ENCODE data around the gene GSTM5. TPM values are rescaled to one million over a fixed set of nuclear protein-coding genes. Genes with fewer than 3 reads are reported as not detected.
A peak's percentile ranks its signal among the peaks of the same experiment; 100 is the strongest.
"Not testable (repeated sequence)": the region's sequence is repeated elsewhere in the genome, so short reads cannot be mapped to it uniquely, and the experiment has no call there.

The GSTM5 gene
- polyA plus RNA-seq, 12 donors: 10.2 to 32.5 (median 24.9) TPM; not detected in 1

DNA sequence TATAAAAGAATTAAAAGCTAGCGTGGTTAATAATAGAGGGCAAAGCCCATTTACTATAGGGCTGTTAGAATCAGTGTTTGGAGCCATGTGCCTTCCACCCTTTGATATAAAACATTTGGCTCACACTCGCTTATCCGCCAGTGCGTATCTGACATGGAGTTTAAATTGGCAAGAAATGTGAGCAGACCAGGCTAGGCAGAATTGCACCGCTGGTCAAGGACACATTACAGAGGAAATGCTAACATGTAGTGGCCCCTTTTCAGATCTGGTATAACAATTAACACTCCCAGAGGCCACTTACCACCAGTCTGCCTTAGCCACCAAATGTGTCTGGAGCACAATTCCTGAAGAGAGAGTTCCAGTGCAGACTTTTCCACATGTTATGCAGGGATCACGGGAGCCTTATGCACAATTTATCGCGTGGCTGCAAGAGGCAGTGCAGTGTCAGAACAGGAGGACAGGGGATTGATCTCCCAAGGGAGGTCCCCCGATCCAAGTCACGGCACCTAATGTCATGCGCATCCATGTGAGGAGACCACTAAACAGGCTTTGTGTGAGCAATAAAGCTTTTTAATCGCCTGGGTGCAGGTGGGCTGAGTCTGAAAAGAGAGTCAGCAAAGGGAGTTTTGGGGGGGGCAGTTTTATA lies 14.8 kb downstream of the GSTM5 start:
- DNase-seq: no peak

DNA sequence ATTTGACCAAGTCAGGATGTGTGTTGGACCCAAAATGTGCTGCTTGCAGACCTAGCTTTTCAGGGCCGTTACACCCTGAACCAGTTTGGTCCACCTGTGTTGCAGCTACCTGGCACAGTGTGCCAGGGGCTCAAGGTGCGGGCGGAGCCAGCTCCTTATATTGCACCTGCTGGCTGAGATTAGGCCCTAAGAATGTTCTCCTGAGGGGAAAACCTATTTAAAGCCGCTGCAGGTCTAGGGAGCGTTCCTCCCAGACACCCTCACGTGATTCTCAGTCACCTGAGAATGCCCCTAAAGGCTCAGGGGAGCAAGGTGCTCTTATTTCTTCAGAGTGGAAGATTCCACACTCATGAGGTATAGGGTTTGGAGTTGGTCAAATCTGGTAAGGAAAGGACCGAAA lies 16.8 kb downstream of the GSTM5 start:
- no peak for DNase-seq

DNA sequence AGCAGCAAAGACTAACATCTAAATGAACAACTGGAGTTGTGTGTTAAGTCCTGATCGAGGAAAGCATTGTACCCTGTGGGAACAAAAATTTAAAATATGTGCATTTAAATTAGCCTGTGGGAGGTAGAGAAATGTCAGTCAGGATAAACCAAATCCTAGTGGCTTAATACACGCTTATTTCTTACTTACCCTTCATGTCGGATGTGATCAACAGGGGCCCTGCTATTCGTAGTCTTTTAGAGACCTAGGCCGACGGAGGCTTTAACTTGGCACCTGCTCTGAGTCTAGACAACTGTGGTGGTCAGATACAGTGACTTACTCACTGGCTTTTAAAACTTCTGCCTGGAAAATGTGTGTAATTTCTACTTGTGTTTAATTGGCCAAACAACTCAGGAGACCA lies 18.6 kb downstream of the GSTM5 start:
- no peak for DNase-seq

DNA sequence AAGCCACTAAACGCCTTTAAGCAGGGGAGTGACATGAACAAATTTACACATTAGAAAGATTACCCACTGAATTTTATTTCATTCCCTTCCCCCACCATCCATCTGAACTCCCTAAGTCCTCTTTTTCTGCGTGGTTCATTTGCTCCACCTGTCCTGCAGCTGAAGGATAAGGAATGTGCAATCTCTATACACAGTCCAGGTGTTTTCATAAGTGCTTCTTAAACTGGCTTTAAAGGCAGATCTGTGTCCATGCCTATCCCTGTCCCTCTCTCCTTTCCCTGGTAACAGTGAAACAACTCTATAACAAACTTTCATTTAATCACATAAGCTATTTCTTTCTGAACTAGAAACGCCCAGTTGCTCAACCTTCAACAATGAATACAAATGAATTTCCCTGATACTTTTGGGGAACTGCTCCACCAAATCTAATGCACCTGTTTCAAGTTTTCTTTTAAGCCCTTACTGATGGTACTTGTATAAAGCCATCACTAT lies 20.4 kb downstream of the GSTM5 start:
- DNase-seq: no peak

DNA sequence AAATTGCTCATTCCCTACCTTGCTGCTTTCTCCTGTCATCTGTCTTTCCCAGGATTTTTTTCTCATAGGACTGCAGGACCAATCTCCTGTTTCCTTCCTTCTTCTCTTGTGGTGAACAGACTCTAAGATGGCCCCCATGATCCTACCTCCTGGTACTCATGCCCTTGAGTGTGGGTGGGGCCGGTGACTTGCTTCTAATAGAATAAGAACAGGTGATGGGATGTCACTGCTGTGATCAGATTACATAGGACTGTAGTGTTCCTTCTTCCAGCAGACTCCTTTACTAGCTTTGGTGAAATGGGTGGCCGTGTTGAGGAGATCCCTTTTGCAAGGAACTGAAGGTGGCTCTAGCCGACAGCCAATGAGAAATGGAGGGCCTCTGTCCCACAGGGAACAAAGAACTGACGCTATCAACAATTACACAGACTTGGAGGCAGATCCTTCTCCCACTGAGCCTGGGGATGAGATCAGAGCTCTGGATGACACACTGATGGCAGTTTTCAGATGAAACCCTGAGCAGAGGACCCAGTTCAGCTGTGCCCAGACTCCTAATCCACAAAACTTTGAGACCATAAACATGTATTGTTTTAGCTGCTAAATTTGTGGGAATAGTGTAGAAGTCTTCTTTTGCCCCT lies 21.3 kb downstream of the GSTM5 start:
- DNase-seq: no peak

DNA sequence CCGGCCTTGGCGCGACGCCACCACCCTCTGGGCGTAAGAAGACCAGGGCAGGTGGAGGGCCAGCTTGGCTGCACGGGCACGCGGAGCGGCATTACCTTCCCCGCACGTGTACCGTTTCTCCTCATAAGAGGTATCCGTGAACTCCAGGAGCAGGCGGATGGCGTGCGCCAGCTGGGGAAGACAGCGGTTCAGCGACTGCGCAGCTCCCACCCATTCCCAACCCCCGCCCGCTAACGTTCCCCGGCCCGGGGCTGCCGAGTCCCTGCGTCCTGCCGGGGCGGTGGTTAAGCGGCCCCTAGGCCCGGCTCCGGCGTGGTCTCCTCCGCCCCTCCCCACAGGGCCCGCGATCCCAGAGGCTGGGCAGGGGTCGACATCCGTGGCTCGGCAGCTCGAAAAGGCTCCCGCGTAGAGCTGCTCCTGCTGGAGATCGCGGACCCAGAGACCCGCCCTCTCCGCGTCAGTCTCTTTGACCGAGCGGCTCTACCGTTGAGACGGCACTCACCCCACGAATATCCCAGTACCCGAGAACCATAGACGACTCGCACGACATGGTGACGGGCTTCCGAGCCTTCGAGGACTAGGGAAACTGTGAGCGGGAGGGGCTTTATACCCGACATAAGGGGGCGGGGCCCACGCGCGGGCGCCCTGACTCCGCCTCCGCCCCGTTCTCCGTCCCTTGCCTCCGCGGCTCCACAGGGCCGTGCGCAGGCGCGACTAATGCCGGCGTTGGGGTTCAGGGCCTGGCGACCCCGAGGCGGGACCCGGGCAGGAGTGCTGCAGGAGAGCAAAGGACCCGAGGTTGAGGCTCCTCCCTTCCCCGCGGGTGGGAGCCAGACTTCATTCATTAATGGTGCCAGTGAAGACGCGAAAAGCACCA lies 27.9 kb downstream of the GSTM5 start:
- peak; percentile 82 for DNase-seq

DNA sequence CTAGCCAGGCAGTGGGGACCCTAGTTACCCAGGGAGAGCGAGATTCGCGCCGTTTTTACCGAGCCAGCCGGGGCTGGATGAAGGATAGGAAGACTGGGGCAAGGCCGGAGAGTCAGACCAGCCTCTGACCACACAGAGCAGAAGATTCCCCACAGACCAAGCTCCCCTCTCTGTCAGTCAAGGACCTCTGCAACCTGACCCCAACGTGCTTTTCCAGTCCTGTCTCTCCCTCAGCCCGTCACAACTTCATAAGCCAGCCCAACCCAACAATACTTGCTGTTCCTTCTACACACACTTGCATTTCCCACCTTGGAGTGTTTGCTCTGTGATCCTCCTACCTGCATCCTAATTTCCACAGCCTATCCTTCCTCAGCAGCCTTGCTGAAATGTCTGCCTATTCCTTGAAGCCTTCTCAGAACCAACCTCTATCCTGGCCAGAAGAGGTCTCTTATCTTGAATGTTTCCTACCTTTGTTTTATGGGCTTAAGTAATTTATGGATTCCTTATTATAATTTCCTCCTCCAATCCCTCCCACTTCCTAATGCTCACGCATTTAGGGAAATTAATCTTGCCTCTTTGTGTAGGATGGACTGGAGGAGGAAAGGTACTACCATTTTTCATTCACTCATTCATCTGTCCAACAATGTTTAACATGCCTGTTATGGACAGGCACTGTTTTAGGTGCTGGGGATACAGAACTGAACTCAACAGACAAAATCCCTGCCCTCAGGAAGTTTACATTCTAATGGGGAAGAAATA lies 28.7 kb downstream of the GSTM5 start, which contains the start of gene GSTM3:
TSS of gene GSTM3 (minus strand) at position 424 of the 759 bp plus-strand sequence. CDS start 751 bp downstream, outside the sequence.
- no peak for DNase-seq

DNA sequence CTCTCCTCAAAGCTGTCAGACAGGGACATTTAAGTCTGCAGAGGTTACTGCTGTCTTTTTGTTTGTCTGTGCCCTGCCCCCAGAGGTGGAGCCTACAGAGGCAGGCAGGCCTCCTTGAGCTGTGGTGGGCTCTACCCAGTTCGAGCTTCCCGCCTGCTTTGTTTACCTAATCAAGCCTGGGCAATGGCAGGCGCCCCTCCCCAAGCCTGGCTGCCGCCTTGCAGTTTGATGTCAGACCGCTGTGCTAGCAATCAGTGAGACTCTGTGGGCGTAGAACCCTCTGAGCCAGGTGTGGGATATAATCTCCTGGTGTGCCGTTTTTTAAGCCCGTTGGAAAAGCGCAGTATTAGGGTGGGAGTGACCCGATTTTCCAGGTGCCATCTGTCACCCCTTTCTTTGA lies 36.3 kb downstream of the GSTM5 start:
- DNase-seq: not testable (repeated sequence)

DNA sequence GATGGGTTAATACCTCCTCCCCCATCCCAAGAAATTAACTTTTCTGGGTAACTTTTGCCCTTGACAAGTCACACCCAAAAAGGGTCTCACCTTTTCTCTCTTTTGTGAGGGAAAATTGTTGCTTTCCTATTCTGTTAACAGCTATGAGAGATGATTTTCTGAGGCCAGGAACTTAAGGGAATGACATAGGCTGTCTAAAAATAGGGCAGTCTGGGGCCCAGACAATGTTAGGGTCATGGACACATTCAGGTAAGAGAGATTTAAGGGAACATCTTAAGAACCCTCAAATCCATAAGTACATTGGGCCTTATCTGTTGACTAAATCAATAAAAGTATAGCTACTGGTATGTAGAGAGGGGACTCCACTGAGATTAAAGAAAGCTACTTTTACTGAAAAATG lies 37.2 kb downstream of the GSTM5 start:
- DNase-seq: no peak

DNA sequence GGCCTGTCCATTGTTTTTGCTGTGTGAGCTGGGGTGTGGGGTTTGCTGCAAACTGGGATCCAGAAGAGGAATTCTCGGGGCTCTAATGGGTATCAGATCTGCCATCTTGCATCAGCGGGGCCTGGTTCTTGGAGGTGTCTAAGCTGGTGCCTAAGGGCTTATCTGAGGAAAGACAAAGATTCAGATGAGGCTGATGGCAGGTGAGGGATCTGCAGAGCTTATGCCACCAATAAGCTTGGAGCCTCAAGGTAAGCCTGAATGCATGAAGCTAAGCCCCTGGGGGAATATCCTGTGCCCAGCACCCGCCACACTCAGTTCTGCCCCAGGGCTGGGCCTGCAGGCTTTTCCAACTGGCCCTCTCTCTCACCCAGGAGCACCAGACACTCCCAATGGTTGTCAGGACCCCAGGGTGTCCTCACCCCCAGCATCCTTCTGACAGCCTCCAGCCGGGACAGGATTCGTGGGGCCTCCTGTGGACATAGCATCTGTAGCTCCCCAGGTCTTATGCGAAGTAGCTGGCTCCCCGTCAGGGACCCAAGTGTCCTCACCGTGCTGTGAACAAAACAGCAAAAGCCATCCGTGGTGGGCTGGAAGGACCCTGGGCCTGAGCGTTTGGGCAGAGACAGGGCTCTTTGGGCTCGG lies 38.3 kb downstream of the GSTM5 start:
- DNase-seq: no peak

DNA sequence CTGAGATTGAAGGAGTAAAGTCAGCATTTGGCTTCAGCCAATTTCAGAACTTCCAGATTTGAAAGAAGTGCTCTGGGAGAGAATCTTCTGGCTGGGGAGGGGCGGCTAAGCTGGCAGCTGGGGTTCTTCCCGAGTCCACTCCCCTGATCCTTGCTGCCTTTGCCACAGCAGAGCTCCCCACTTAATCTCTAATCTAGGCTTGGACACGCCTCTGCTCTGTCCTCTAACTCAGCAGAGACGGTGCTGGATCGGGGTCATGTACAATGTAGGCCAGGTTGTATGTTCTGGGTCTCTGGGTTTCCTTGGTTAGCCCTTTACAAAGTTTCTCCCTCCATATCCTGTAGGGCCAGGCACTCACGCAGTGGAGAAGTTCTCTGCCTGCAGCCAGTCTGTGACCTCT lies 38.9 kb downstream of the GSTM5 start:
- DNase-seq: no peak

DNA sequence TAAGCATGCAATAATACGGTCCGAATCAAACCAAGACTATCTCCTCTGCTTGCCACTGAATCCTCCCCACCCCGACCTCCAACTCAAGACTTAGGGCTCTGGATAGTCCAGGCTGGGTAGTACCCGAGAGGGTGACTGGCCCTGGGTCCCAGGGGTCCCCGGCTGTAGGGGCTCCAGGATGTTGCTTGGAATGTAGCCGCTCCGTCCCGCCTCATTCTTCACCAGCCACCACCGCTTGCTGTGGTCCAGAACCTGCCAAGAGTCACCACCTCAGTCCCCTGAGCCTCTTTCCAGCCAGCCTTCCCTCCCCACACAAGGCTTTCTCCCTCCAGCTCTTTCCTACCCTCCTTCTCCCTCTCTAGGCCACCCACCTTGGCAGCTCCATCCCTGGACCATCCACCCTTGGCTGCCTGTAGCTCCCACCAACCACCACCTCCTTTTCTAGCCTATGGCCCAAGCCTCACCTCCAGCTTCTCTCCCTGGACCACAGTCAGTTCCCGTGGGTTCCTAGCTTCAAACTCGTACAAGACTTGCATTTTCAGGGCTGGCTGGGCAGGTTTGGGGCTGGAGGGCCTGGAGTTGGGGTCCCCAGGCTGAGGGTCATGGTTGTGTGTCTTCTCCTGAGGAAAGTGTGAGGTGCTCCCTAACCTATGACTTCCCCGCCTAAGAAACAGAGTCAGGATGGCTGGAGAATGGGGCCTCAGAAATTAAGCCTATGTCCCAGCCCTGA lies 39.6 kb downstream of the GSTM5 start:
- no peak for DNase-seq

DNA sequence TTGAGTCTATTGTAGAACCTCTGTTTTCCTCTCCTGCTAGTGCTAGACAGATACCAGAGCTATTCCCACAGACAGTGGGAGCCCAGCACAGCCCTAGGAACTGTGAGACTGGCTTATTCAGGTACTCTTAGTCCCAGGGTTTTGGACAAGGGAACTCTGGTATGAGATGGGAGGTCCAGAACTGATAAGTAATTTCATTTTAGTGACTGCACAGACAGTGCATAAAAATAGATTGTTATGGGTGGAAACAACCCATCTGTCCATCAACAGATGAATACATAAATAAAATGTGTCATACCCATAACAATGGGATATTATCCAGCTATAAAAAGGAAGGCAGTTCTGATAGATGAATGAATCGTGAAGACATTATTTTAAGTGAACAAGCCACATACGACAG lies 42.7 kb downstream of the GSTM5 start:
- no peak for DNase-seq

DNA sequence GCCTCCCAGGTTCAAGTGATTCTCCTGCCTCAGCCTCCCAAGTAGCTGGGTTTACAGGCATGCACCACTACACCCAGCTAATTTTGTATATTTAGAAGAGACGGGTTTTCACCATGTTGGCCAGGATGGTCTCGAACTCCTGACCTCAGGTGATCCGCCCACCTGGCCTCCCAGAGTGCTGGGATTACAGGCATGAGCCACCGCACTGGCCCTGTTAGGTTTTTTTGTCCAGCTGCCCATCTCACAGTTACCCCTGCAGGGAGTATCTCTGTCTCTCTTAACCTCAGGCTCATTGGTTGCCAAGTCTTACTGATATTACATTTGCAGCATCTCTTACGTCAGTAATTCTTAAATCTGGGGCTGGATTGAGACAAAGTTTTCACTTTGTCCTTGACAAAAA lies 44.3 kb downstream of the GSTM5 start:
- not testable (repeated sequence) for DNase-seq

DNA sequence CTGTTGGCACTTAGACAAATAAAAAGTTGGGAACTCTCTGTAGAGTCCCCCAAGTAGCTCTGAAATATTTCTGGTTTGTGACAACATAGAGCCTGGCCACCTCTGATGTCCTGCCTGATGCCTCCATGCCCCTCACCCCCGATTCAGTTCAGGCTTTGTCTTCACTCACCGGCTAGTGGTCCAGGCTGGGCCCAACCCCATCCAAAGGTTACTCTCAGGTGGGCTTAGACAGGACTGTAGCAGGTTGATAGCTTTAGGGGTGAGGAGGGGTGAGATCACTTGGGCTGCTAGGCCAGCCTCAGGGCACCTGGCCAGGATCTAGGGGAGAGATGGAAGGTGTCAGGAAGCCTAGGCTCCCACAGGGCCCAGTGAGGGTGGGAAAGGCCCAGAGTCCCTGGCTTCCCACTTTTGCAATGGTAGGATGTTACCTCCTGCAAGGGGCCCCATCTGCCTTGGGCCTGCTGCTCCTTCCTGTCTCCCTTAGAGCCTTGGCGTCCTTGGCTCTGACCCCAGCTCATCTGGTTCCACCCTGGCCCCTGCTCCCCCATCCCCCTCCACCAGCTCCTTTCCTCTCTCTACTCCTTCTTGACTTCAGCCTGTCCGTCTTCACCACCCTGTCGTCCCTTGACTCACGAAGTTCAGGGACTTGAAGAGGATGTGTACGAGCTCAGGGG lies 44.9 kb downstream of the GSTM5 start:
- no peak for DNase-seq

DNA sequence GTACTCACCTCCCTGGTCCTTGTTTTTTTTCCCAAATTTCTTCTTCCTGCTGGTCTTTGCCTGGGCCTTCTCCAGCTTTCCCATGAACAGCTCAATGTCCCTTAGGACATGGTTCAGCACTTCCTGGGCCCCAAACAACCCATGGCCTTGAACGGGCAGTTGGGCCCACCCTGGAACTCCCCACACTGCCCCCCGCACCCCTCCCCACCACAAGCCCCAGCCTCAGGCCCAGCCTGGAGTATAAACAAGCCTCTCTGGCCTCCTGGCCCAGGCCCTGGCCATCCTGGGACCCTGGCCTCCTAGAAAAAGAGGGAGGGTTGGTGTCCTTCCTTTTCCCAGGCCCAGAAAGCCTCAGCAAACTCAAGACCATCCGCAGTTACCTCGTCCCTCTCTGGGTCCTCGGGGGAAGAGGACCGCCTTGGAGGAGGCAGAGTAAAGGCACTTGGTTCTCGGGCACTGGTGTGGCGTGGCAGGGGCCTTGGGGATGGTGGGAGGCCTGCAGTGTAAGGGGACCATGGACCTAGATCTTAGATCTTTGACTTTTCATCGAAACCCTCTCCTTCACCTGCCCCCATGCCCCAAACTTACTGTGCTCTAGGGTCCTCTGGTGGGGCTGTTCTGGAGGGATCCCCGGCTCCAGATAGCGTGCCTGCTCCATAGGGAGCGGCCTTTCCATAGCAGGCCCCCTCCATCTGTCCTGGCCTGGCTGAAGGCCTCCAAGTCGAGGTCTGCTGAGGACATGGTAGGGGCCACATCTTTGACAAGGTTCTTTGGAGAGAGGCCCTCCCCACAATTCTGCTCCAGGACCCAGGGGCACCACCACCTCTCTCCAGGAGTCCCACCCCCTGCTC lies 46.1 kb downstream of the GSTM5 start:
- no peak for DNase-seq

DNA sequence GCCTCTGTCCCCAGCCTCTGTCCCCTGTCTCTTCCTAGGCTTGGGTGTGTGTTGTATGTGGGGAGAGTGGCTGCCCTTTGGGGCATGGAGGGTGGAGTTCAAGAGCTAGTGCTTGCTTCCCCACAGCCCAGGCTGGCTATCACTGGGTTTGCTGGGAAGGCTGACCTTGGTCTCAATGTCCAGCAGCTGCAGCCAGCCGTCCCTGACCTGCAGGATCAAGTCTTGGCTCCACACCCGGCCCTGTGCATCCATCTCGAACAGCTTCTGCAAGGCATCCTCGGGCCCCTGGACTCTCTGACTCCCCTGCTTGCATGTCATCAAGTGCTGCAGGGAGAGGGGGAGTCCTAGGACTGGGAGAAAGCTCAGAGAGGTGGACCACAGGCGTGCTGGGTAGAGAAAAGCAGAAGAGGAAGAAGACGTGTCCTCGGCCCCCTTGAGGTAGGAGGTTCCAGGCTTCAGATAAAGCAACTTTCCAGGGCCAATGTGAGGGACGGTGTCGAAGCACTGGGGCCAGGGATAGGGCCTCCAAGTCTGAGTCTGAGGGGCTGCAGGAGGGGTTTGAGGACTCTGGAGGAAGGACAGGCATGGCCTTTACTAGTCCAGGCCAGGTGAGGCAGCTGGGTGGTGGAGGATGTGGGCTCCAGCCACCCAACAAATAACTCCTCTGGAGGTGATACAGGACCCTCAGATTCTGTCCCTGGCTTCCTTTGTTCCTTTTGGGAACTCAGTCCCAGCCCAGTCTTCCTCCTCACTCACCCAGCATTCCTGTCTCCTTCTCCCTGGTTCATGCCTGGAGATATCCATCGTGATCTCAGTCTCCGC lies 47.7 kb downstream of the GSTM5 start:
- no peak for DNase-seq

Data from muscle of arm (tissue), 12 donors.